ENCODE results near the gene IDH1. TPM values are rescaled to one million over a fixed set of nuclear protein-coding genes. Genes with fewer than 3 reads are reported as not detected.

IDH1 gene
- total and polyA plus RNA-seq, 2 of the 8 experiments (the other 6 are each of a cell fraction or from before 2014, with no cell fraction given): 174 to 398 TPM

Other genes starting within 250 kb of the IDH1 start
- 4.6 and 5.8 TPM in 2 replicates for gene PLEKHM3, start 229.5 kb downstream of the IDH1 start, total RNA-seq (2021; fragmentation: NEBNext Ultra II Directional; extraction: Animal tissue kit (Norgen Biotek cat#: 25700))
- gene PLEKHM3, start 229.5 kb downstream of the IDH1 start, polyA plus RNA-seq (2011; rRNA removed): 2.3 and 2.6 TPM in 2 replicates
- gene CRYGD, start 130.5 kb downstream of the IDH1 start, total RNA-seq (2021; fragmentation: NEBNext Ultra II Directional; extraction: Animal tissue kit (Norgen Biotek cat#: 25700)): 0.98 and 2.9 TPM in 2 replicates
- gene CRYGD, start 130.5 kb downstream of the IDH1 start, polyA plus RNA-seq (2011; rRNA removed): 6.0 and 7.1 TPM in 2 replicates
- not detected in 2 replicates for gene CRYGC, start 125.2 kb downstream of the IDH1 start, total RNA-seq (2021; fragmentation: NEBNext Ultra II Directional; extraction: Animal tissue kit (Norgen Biotek cat#: 25700))
- gene CRYGC, start 125.2 kb downstream of the IDH1 start, polyA plus RNA-seq (2011; rRNA removed): not detected in 2 replicates
- not detected in 2 replicates for gene CRYGB, start 108.9 kb downstream of the IDH1 start, total RNA-seq (2021; fragmentation: NEBNext Ultra II Directional; extraction: Animal tissue kit (Norgen Biotek cat#: 25700))
- 0.30 and 0.38 TPM in 2 replicates for gene CRYGB, start 108.9 kb downstream of the IDH1 start, polyA plus RNA-seq (2011; rRNA removed)
- gene CRYGA, start 91.5 kb downstream of the IDH1 start, total RNA-seq (2021; fragmentation: NEBNext Ultra II Directional; extraction: Animal tissue kit (Norgen Biotek cat#: 25700)): not detected in 2 replicates
- not detected in 2 replicates for gene CRYGA, start 91.5 kb downstream of the IDH1 start, polyA plus RNA-seq (2011; rRNA removed)
- 1.1 and 1.3 TPM in 2 replicates for gene C2orf80, start 65.0 kb downstream of the IDH1 start, total RNA-seq (2021; fragmentation: NEBNext Ultra II Directional; extraction: Animal tissue kit (Norgen Biotek cat#: 25700))
- gene C2orf80, start 65.0 kb downstream of the IDH1 start, polyA plus RNA-seq (2011; rRNA removed): 0.41 and 0.97 TPM in 2 replicates
- gene PIKFYVE, start 11.2 kb upstream of the IDH1 start, total RNA-seq (2021; fragmentation: NEBNext Ultra II Directional; extraction: Animal tissue kit (Norgen Biotek cat#: 25700)): 33.5 and 35.8 TPM in 2 replicates
- 7.4 and 8.8 TPM in 2 replicates for gene PIKFYVE, start 11.2 kb upstream of the IDH1 start, polyA plus RNA-seq (2011; rRNA removed)
- gene PTH2R, start 151.7 kb upstream of the IDH1 start, total RNA-seq (2021; fragmentation: NEBNext Ultra II Directional; extraction: Animal tissue kit (Norgen Biotek cat#: 25700)): 0.11 and 0.19 TPM in 2 replicates
- 0.25 and 0.38 TPM in 2 replicates for gene PTH2R, start 151.7 kb upstream of the IDH1 start, polyA plus RNA-seq (2011; rRNA removed)

All from H1 (cell line).